Stomach (tissue), 4 donors: ENCODE results near the gene RNASE13.

Experiments
- EP300 ChIP-seq: sonication (generic); formaldehyde crosslinking; IDR thresholded peaks from one replicate; pipeline ENCODE4 v1.6.1; 2017; ENCODE audit warnings: antibody characterized with exemption
- POLR2A ChIP-seq, 4 donors: fragments of 450-650 bp; IDR thresholded peaks; one replicate each; pipeline ENCODE4 v1.6.1; 2016; ENCODE audit warnings: antibody characterized with exemption in 4 of 4, control low read depth in 2 of 4, mild to moderate bottlenecking in 1 of 4, moderate library complexity in 1 of 4
- POLR2AphosphoS5 ChIP-seq, 3 donors: sonication (generic); formaldehyde crosslinking; IDR thresholded peaks; one replicate each; pipeline ENCODE4 v1.6.1; 2016; ENCODE audit warnings: antibody characterized with exemption in 3 of 3
- TF ChIP-seq, protein P1 (sequence below), 7 experiments: fragments of 450-650 bp in 4 of 7; fragments of 200-600 bp in 3 of 7; sonication (generic) in 3 of 7; IDR thresholded peaks; one replicate each; pipeline ENCODE4 v1.5.1; 2016 to 2019; ENCODE audit warnings: antibody characterized with exemption in 7 of 7, control low read depth in 2 of 7, mild to moderate bottlenecking in 1 of 7

- TF ChIP-seq, protein P1, sequence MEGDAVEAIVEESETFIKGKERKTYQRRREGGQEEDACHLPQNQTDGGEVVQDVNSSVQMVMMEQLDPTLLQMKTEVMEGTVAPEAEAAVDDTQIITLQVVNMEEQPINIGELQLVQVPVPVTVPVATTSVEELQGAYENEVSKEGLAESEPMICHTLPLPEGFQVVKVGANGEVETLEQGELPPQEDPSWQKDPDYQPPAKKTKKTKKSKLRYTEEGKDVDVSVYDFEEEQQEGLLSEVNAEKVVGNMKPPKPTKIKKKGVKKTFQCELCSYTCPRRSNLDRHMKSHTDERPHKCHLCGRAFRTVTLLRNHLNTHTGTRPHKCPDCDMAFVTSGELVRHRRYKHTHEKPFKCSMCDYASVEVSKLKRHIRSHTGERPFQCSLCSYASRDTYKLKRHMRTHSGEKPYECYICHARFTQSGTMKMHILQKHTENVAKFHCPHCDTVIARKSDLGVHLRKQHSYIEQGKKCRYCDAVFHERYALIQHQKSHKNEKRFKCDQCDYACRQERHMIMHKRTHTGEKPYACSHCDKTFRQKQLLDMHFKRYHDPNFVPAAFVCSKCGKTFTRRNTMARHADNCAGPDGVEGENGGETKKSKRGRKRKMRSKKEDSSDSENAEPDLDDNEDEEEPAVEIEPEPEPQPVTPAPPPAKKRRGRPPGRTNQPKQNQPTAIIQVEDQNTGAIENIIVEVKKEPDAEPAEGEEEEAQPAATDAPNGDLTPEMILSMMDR (IDR thresholded peaks at IDR 0.05), result no peak
- TF ChIP-seq POLR2AphosphoS5 (IDR thresholded peaks at IDR 0.05) (no peak), POLR2A (IDR thresholded peaks at IDR 0.05) (no peak), EP300 (no peak)
Observed at GRCh38 chr14:21078726-21079125, 44.1 kb upstream of the RNASE13 start.
